UCSD-AML1 (cell line): ENCODE measurements around the gene GIGYF1.

ENCODE experiments used
- DNase-seq: peaks from one replicate; lab custom pipeline; 2025; ENCODE audit not compliant: unreplicated experiment; lab: John Stamatoyannopoulos, UW

The GIGYF1 gene

DNA sequence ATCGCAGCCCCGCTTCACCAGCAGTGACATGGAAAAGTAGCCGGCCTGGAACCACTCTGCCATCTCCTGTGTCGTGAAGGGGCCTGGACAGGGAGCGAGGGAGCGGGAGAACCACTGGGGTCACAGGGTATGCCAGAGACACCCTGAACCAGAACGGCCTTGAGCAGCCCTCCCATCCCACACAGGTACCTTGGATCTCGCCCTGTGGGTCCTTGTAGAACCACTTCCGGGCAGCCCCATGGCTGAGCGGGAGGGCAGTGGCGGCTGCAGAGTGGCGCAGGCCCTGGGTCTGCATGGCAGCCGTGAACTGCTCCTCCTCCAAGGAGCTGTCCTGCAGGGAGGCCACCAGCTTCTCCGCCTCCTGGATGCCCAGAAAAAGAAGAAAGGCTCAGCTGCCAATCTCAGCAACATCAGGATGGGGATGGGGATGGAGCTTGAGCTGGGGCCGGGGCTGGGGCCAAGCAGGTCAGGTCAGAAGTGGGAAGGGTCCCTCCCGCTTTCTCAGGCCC lies 9.5 kb downstream of the GIGYF1 start:
- DNase-seq, result no peak

DNA sequence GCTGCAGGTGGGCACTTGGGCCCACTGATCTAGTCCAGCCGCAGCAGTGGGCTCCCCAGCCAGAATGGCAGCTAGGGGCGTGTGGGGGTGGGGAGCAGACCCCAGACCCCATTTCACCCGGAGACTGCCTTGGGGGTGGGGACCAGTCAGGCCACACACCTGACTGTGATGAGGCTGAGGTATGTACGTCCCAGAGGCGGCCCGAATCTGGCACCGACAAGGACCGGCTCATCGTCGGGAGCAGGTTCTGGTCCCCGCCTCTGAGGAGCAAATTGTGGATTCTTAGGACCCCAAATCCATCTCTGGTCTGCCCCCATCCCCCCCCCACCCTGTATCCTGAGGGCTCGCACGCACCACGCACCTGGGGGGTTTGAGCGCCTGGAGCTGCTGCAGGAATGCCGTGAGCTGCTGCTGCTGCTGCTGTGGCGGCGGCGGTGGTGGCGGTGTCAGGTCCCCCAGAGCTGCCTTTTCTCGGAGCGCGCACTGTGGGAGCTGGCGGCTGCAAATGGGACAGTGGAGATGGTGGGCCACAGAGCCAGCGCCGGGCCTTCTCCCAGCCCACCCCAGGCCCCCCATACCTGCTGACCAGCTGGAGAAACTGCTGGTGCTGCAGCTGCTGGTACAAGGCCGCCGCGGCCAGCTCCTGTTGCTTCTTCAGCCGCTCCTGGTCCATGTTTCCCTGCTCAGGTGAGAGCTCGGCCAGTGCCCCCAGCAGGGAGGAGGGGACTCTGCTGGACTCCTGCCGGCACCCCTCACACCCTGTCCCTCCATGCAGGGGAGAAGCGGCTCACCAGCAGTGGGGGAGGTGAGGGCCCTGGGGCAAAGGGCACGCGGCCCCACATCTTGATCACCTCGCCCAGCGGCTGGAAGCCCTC lies 10.2 kb downstream of the GIGYF1 start:
- DNase-seq, result no peak

DNA sequence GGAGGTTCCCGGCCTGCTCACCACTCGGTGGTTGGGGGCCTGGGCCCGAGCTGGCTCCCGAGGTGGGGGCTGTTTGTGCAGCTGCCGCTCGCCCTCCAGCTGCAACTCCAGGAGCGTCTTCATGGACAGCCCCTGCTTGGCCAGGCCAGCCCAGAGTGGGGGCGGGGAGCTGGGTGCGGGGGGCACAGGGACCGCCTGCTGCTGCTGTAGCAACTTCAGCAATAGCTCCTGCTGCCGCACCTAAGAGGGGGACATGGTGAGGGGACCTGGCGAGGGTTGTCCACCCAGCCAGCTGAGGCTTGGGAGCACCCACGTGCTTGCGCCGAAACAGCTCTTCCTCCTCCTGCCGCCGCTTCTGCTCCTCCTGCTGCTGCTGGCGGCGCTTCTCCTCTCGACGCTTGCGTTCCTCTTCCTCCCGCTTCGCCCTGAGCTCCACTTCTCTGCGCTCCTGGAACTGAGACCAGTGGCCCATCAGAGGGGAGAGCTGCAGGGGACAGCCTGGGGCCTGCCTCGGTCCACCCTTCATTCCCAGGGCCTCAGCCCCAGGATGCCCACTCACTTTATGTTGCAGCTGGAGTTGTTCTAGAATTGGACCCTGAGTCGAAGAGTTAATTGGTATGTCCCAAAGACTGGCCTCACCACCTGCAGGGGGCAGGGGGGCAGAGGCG lies 10.9 kb downstream of the GIGYF1 start:
- no peak for DNase-seq

DNA sequence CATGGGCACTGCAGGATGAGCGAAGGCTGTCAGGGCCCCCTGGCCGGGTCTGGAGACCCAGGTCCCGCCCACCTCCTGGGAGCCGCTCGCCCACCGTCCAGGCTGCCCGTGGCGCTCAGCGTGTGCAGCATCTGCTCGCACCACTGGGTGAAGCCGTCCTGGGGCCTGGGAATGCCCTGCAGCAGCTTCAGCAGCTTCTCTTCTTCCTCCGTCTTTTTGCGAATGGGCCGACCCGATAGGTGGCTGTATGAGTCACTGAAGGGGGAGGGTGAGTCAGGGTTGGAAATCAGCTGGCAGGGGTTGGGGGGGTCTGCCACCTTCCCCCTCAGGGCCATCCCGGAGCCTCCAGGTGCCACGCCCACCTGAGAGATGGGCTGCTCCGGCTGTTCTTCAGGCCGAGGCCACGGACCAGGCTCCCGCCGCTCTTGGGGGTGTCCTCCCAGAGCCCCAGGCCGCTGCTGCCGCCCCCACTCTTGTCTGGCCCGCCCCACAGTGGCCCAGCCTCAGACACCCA lies 11.8 kb downstream of the GIGYF1 start:
- DNase-seq, result no peak

DNA sequence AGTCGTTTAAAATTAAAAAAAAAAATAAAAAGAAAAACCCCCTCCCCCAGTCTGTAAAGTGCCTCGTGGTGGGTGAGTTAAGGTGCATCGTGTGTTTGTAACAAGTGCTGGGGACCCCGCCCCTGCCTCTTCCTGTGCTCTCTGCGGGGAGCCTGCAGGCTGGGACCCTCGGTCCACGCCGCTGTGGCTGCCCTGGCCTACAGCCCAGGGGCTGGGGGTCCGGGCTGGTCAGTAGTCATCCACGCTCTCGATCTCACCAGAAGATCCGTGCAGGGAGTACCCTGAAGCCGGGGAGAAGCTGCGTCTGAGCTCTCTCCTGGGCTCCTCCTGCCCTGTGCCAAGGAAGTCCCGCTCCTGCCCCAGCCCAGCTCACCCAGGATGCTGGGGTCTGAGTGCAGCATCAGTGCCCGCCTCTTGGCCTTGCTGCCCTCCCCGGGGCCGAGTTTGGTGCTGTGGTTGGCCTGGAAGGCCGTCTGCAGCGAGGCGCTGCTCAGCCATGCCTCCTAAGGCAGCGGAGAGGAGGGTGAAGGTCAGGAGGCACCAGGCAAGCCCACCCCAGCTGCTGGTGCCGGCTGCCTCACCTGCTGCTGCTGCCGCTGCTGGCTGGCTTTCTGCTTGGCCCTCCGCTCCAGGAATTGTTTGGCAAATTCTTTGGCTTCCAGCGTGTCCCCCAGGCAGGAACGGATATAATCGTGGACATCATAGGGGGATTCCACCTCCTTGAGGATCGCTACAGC lies 12.4 kb downstream of the GIGYF1 start:
- no peak for DNase-seq

DNA sequence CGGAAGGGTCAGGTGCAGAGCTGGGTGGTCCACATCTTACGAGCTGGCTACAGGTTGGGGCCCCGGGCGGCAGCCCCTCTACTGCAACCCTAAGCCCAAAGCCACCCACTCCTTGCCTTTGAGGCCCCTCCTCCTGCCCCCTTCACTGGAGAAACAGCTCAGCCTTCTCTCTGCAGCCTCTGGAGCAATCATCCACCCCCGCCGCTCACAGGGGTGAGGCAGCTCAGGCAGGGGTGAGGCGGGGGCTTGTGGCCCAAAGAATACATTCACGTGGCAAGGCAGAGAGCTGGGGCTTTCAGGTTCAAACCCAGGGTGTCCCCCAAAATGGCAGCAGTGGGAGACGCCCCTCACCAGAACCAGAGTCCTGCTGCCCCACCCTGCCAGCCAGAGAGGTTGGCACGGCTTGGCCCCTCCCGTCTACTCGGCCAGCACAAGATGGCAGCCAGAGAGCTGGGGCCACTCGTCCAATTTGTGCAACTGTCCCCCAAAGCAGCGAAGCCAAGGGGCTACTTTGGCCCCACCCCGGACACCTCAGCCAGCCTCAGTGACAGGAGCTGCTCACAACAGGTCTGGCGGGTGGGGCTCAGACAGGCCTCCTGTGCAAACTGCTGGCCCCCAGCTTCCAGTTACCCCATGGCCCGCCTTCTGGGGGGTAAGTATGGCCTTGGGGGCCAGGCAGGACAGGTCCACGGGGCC lies 13.3 kb downstream of the GIGYF1 start:
- no peak for DNase-seq

DNA sequence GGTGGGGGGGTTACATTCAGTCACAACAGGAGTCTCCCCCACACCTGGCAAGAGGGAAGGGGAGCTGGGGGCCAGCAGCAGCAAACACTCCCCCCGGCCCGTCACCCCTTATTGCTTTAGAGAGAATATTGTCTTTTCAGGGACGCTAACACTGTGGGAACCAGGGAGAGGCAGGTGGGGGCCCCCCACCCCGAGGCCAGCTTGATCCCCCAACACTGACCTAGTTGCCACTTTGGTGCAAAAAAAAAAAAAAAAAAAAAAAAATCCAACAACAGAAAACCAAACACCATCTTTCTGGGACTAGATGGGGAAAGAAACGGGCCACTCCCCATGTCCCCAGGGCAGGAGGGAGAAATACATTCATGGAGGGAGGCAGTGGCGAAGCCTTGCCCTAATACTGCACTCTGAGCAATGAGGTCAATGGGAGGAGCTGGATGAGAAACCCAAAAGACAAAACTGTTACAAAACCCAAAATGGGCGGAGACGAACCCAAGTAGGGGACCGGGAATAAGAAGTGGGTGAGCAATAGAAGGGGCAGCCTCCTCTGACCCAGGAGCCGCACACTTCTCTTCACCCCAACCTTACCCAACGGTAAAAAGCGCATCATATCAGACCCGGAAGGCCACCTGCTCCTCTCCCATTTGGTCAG lies 14.0 kb downstream of the GIGYF1 start:
- DNase-seq, result no peak

DNA sequence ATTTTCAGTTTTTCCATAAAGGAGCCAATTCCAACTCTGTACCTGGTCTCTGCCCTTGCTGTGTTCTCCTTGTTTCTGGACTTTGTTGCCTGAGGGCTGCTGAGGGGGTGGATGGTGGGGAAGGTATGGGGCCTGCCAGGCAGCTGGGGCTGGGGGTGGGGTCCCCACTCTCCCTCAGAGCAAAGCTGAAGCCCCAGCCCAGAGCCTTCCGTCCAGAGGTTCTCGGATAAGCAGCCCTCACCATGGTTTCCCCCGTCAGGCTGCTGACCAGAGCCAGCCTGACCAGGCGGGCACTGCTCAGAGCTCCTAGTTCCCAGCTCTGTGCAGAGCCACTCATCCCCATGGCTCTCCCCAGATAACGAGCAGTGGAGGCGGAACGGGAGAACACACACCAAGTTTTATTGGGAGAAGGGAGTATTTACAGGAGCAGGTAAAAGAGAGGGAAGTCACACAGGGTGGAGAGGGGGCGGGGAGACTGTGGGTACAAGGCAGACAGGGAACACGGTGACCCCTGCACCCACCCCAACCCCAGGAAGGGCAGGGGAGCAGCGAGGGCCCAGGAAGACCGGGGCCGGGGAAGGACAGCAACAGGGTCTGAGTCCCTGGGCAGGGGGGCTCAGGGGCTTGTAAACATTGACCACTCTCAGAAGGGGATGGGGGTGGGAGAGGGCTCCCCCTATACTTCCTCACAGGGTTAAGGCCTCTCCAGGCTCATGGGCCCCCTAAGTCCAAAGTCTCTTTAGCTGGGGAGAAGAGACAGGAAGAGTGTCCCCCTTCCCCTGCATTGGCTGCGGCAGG lies 14.7 kb downstream of the GIGYF1 start:
- DNase-seq, result no peak

DNA sequence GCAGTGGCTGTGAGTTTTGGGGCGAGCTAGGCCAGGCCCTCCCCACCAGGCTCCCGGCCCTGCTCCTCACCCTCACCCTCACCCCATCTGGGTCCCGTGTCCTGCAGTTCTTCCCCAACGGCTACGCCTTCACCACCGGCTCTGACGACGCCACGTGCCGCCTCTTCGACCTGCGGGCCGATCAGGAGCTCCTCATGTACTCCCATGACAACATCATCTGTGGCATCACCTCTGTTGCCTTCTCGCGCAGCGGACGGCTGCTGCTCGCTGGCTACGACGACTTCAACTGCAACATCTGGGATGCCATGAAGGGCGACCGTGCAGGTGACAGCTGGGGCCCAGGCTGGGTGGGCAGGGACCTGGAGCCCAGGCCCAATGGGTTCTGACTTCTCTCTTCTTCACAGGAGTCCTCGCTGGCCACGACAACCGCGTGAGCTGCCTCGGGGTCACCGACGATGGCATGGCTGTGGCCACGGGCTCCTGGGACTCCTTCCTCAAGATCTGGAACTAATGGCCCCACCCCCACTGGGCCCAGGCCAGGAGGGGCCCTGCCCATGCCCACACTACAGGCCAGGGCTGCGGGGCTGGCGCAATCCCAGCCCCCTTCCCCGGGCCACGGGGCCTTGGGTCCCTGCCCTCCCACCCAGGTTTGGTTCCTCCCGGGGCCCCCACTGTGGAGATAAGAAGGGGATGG lies 15.6 kb downstream of the GIGYF1 start:
- DNase-seq, result no peak

DNA sequence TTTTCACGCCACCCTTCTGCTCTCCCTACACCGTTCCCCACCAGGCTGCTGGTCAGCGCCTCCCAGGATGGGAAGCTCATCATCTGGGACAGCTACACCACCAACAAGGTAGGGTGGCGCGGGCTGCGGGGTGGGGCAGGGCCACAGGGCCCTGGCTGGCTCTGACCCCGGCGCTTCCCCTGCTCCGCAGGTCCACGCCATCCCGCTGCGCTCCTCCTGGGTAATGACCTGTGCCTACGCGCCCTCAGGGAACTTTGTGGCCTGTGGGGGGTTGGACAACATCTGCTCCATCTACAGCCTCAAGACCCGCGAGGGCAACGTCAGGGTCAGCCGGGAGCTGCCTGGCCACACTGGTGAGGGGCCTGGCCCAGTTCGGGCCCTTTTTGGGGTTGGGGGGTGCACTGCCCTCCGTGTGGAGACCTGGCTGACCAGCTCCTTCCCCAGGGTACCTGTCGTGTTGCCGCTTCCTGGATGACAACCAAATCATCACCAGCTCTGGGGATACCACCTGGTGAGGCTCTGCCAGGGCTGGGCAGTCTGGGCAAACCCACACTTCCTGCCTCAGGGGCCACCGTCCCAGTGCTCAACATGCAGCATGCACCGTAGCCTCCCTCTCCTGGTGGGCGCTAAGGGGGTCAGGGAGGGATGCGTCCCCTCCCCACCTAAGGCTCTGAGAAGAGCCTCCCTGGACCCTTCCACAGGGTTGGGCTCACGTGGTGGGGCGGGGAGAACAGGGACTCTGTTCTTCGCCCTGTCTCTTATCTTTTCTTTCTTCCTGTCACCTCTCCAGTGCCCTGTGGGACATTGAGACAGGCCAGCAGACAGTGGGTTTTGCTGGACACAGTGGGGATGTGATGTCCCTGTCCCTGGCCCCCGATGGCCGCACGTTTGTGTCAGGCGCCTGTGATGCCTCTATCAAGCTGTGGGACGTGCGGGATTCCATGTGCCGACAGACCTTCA lies 16.5 kb downstream of the GIGYF1 start:
- DNase-seq, result no peak

DNA sequence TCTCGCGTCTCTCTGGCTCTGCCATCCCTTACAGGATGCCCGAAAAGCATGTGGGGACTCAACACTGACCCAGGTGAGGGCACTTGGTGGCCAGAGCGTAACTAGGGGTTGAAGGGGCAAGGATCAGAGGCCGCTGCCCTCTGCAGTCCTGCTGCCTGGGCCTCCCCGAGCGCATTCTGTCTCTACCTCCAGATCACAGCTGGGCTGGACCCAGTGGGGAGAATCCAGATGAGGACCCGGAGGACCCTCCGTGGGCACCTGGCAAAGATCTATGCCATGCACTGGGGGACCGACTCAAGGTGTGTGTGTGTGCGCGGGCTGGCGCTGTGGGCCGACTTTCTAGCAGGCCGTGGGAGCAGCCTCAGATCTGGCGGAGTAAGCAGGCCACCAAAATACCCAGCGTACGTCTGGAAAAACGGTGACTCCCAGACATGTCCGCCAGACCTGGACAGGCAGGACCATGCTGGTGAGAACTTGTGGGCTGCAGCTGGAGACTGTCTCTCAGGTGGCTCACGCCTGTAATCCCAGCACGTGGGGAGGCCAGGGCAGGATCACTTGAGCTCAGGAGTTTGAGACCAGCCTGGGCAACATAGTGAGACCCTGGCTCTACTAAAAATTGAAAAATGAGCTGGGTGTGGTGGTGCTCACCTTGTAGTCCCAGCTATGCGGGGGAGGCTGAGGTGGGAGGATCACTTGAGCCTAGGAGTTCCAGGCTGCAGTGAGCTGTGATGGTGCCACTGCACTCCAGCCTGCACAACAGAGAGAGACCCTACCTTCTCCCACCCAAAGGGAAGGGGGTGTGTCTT lies 17.3 kb downstream of the GIGYF1 start:
- DNase-seq, result no peak

DNA sequence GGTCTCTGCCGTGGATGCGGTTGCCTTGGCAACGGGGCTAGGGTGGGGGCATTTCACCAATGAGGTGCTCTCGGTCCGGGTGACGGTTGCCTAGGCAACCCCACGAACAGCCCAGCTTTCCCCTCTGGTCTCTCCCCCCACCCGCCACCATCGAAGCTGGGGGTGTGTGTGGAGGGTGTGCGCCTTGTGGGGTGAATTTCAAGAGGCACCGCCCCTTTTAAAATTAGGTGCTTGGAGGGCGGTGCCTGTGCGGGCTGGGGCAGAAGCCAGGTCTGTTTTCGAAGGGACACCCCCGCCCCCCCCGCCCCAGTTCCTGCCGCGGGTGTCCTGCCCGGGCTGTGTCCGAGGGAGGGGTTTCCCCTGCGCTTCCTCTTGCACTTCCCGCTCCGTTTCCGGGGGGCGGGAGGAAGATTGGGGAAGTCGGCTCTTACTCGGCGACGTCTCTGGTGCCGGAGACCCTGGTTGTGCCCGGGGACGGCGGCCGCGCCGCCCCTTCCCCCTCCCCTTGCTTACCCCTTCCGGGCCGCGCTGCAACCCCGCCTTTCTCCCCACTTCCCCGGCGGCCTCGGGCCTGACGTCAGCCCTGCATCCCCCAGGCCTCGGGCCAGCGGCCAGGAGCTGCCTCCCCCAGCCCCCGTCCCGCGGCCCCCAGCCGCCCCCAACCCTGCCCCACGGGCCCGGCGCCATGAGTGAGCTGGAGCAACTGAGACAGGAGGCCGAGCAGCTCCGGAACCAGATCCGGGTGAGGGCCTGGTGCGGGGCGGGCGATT lies 18.3 kb downstream of the GIGYF1 start:
- peak; percentile 69 for DNase-seq

DNA sequence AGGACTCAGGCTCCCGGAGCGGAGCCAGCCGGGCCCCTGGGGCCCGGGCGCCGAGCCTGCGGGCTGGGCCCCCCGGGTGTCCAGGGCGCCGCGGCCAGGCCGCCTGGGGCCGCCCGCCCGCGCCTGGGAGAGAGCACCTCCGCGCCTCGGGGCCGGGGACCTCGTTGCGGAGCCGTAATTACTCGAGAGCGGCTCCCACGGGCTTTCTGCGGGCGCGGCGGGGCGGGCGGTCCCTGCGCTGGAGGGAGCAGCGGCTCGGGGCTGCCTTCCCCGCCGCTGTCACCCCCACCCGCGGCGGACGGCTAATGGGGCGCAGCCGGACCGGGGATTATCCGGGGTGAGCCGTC lies 19.0 kb downstream of the GIGYF1 start:
- DNase-seq, result no peak

DNA sequence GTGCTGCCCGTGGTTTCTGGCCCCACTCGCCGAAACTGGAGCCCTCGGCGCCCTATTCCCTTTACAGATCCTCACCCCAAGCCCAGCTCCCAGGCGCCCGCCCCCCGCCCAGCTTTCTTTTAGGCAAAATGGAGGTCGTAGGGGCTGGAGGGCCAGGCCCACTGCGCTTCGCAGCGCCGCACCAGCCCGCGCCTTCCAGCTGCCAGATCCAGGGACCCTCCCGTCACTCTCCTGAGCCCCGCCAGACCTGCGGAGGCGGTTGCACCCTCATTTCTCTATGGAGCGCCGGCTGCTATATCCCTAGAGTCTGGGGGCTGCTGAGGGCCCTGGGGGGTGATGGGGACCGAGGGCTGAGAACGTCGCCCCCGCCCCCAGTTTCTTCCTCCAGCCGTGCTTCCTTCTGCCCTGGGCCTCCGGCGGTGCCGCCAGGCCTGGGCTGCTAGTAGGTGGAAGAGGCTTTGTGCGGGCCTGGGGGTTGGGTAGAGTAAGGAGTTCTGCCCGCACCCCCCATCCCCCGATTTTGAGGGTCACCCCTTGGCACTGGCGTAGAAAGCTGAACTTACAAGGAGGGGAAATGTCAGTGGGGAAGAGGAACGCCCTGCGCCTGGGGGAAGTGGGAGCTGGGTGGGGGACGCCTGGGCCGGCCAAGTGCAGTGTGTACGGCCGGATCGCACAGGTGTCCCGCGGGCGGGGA lies 19.5 kb downstream of the GIGYF1 start:
- DNase-seq, result no peak

DNA sequence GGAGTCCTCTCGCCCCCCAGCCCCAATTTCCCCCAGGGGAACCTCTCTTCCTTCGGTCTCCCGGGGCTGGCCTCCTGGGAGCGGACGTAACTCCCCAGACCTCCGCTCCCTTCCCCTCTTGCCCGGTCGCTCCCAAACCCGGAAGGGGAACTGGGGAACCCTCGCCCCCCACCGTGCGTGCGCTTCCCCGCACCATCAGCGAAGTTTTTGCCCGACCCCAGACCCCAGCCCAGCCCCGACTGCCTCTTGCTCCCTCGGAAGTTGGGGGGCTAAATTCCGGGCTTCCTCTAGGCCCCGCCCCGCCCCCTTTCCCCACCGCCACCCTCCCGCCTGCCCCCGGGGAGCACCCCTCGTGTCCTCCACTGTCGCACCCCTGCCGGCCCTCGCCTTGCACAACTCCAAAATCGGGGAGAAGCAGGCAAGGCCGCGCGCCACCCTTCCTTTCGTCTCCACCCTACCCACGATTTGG lies 20.1 kb downstream of the GIGYF1 start:
- peak; percentile 36 for DNase-seq
